ENCODE measurements around the gene PER3. TPM values are rescaled to one million over a fixed set of nuclear protein-coding genes. Genes with fewer than 3 reads are reported as not detected.

PER3 gene
- total RNA-seq, 2 experiments from 2014 or later, result 3.2 to 4.1 TPM

DNA sequence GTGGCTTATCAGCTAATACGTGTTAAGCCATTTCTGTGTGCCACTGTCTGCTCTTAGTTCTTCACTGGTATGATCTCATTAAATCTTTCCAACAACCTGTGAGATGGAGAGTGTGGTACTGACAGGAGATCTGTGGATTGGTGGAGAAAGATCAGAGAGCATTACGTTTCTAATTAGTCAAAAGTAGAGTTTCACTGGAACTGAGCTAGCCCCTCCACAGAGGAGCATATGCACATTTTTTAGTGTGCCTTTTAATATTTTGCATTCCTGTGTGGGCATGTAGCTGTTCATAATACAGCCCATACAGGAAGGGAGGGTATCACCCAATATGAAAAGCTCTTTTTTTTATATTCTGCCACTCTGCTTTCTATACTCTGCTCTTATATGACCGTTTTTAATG is 37.2 kb downstream of the PER3 start:
- Mint-ChIP-seq H3K4me3 (no peak overlapping the region), H3K27ac (no peak overlapping the region), H3K36me3 (no peaks in the 10 kb centered on the region), H3K9me3 (ENCODE audit: low read depth) (no peaks in the 10 kb centered on the region), H3K4me1 (peaks cover under 1% of the 10 kb centered on the region), H3K27me3 (no peaks in the 10 kb centered on the region)
- ATAC-seq (no peak), DNase-seq (no peak)
- CTCF ChIA-PET, result interaction anchor here (0.7 to 1.9 kb wide), 2 partner anchors 52 to 68 kb away, joined by 3 to 6 read pairs; no protein-coding TSS in a partner anchor

DNA sequence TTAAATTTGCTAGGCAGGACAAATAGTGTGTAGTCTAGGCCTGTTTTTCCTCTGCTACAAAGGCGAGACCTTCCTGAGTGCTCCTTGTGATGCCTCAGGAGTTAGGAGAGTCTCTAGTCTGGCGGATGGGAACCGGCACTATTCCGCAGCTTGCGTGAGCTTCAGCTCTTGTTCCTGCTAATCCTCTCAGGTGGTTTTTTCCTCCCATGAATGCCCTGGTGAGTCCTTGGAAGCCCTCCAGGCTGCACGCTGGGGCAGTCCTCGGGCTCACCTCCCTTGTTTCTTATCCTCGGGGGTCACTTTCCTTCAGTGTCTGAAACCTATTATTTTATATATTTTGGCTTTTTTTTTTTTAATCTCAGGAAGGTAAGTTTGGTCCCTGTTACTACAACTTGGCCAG is 40.6 kb downstream of the PER3 start:
- Mint-ChIP-seq H3K4me3 (no peak overlapping the region), H3K9me3 (ENCODE audit: low read depth) (no peaks in the 10 kb centered on the region), H3K4me1 (peaks cover 7% of the 10 kb centered on the region), H3K36me3 (no peaks in the 10 kb centered on the region), H3K27ac (no peak overlapping the region), H3K27me3 (no peaks in the 10 kb centered on the region)
- no peak for DNase-seq
- CTCF ChIA-PET, result no interaction called here
- no peak for ATAC-seq

DNA sequence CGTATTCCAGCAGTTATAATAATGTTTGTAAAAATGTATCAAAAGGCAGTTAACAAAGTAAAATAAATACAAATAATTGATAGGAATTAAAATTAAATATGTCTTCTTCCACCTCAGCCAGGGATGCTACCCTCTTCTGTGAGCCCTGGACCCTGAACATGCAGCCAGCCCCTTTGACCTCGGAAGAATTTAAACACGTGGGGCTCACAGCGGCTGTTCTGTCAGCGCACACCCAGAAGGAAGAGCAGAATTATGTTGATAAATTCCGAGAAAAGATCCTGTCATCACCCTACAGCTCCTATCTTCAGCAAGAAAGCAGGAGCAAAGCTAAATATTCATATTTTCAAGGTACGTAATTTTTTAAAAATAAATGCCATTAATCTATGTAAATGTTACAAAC is 42.3 kb downstream of the PER3 start:
- ATAC-seq (no peak), DNase-seq (no peak)
- Mint-ChIP-seq H3K36me3 (peaks cover 3% of the 10 kb centered on the region), H3K27ac (no peak overlapping the region), H3K27me3 (no peaks in the 10 kb centered on the region), H3K4me3 (peak overlapping the region; percentile 87), H3K4me1 (peaks cover 15% of the 10 kb centered on the region), H3K9me3 (ENCODE audit: low read depth) (no peaks in the 10 kb centered on the region)
- CTCF ChIA-PET, result no interaction called here

DNA sequence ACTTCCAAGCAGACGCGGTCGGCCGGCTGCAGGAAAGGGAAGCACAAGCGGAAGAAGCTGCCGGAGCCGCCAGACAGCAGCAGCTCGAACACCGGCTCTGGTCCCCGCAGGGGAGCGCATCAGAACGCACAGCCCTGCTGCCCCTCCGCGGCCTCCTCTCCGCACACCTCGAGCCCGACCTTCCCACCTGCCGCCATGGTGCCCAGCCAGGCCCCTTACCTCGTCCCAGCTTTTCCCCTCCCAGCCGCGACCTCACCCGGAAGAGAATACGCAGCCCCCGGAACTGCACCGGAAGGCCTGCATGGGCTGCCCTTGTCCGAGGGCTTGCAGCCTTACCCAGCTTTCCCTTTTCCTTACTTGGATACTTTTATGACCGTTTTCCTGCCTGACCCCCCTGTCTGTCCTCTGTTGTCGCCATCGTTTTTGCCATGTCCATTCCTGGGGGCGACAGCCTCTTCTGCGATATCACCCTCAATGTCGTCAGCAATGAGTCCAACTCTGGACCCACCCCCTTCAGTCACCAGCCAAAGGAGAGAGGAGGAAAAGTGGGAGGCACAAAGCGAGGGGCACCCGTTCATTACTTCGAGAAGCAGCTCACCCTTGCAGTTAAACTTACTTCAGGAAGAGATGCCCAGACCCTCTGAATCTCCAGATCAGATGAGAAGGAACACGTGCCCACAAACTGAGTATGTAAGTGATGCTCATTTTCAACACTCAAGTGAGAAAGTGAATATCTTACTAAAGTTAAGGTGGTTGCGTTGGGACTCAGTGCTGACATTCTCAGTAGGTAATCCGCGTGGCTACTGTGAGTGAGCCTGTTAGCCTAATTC is 43.2 kb downstream of the PER3 start:
- H3K4me3 Mint-ChIP-seq, result peak overlapping the region; percentile 87
- H3K36me3 Mint-ChIP-seq, result peaks cover 3% of the 10 kb centered on the region
- no peaks in the 10 kb centered on the region for H3K27me3 Mint-ChIP-seq
- H3K27ac Mint-ChIP-seq, result peak overlapping the region; percentile 91
- peaks cover 16% of the 10 kb centered on the region for H3K4me1 Mint-ChIP-seq
- ATAC-seq (peak; percentile 80), DNase-seq (peak; percentile 57)
- CTCF ChIA-PET, result interaction anchor here (0.8 kb wide), 1 partner anchor 93 kb away, joined by 3 read pairs; no protein-coding TSS in a partner anchor
- no peaks in the 10 kb centered on the region for H3K9me3 Mint-ChIP-seq (ENCODE audit: low read depth)

DNA sequence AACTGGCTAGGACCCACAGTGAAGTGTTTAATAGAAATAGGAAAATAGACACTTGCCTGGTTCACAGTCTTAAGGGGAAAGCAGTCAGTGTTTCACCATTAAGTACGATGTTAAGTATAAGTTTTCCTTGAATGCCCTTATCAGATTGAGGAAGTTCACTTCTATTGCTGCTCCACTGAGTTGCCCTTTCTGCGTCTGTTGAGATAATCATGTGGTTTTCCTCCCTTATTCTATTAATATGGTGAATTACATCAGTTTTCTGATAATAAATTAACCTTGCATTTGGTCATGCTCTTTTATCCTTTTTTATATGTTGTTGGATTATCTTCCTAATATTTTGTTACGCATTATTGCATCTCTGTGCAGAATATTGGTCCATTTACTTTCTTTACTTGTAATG is 47.4 kb downstream of the PER3 start:
- H3K36me3 Mint-ChIP-seq, result peaks cover 6% of the 10 kb centered on the region
- ATAC-seq (no peak), DNase-seq (no peak)
- H3K9me3 Mint-ChIP-seq (ENCODE audit: low read depth), result no peaks in the 10 kb centered on the region
- no peak overlapping the region for H3K4me3 Mint-ChIP-seq
- H3K27me3 Mint-ChIP-seq, result no peaks in the 10 kb centered on the region
- H3K27ac Mint-ChIP-seq, result no peak overlapping the region
- CTCF ChIA-PET, result no interaction called here
- H3K4me1 Mint-ChIP-seq, result peaks cover 14% of the 10 kb centered on the region

DNA sequence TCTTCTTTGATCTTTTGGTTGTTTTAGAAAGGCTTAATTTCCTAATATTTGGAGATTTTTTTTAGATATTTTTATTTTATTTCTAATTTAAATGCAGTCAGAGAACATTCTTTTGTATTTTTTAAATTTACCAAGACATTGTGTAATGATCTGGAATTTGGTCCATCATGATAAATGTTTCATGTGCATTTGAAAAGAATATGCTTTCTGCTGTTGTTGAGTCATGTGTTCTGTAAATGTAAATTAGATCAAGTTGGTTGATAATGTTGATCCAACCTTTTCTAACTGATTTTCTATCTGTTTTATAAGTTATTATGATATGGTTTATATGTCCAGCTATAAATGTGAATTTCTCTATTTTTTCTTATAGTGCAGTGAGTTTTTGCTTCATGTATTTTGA is 48.9 kb downstream of the PER3 start:
- no peak overlapping the region for H3K27ac Mint-ChIP-seq
- no peak for DNase-seq
- peaks cover 17% of the 10 kb centered on the region for H3K36me3 Mint-ChIP-seq
- peaks cover 14% of the 10 kb centered on the region for H3K4me1 Mint-ChIP-seq
- ATAC-seq, result no peak
- CTCF ChIA-PET, result interaction anchor here (0.7 kb wide), 1 partner anchor 10 kb away, joined by 3 read pairs; no protein-coding TSS in a partner anchor
- H3K4me3 Mint-ChIP-seq, result no peak overlapping the region
- peaks cover 2% of the 10 kb centered on the region for H3K9me3 Mint-ChIP-seq (ENCODE audit: low read depth)
- H3K27me3 Mint-ChIP-seq, result no peaks in the 10 kb centered on the region

DNA sequence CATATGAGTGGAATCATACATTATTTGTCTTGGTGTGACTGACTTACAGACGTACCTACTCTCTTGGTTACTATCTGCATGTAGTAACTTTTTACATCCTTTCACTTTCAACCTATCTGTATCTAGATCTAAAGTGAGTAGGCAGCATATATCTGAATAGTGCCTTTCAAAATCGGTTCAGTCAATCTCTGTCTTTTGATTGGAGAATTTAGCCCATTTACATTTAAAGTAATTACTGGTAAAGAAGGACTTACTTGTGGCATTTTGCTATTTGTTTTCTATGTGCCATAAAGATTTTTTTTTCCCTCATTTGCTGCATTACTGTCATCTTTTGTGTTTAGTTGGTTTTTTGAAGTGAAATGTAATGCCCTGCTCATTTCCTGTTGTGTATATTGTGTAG is 54.6 kb downstream of the PER3 start:
- no peaks in the 10 kb centered on the region for H3K27me3 Mint-ChIP-seq
- CTCF ChIA-PET, result no interaction called here

DNA sequence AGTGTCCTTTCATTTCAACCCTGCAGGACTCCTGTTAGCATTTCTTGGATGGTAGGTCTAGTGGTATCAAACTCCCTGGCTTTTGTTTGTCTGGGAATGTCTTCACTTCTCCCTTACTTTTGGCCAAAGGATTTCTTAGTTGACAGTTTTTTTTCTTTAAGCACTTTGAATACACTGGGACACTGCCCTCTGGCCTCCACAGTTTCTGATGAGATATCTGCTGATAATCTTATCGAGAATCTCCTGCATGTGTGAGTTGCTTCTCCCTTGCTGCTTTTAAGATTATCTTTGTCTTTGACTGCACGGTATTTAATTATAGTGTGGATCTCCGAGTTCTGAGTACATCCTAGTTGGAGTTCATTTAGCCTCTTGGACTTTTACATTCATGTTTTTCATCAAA is 55.4 kb downstream of the PER3 start:
- Mint-ChIP-seq H3K27me3 (no peaks in the 10 kb centered on the region), H3K4me3 (no peak overlapping the region), H3K9me3 (ENCODE audit: low read depth) (peaks cover 12% of the 10 kb centered on the region), H3K36me3 (peaks cover 38% of the 10 kb centered on the region), H3K4me1 (peaks cover 9% of the 10 kb centered on the region), H3K27ac (no peak overlapping the region)
- DNase-seq (no peak), ATAC-seq (no peak)
- CTCF ChIA-PET, result no interaction called here

More for the DNA sequence above, 54.6 kb downstream of the PER3 start:
- no peak overlapping the region for H3K4me3 Mint-ChIP-seq
- no peak overlapping the region for H3K27ac Mint-ChIP-seq
- peaks cover 9% of the 10 kb centered on the region for H3K4me1 Mint-ChIP-seq
- H3K9me3 Mint-ChIP-seq (ENCODE audit: low read depth), result peaks cover 12% of the 10 kb centered on the region
- ATAC-seq, result no peak
- H3K36me3 Mint-ChIP-seq, result peaks cover 38% of the 10 kb centered on the region
- no peak for DNase-seq

DNA sequence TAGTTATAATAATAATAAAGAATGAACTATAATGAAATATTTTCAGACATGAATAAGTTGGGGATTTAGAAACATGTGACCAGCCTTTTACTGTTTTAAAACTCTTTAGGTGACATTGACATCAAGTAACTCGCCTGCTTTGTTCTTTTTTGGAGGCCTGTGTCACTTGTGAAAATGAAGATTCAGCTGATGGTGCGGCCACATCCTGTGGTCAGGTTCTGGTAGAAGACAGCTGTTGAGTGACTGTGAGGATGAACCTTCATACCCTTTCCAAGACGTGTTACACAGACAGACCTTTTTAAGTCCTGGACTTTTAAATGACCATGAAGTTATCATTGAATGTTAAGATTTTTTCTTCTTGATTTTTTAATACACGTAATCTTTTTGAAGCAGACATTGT is 58.4 kb downstream of the PER3 start:
- peaks cover 11% of the 10 kb centered on the region for H3K9me3 Mint-ChIP-seq (ENCODE audit: low read depth)
- H3K36me3 Mint-ChIP-seq, result peaks cover 28% of the 10 kb centered on the region
- CTCF ChIA-PET, result interaction anchor here (1.3 to 1.5 kb wide), 2 partner anchors 8 to 30 kb away, joined by 3 to 4 read pairs; no protein-coding TSS in a partner anchor
- ATAC-seq, result peak; percentile 70
- H3K4me1 Mint-ChIP-seq, result peaks cover 9% of the 10 kb centered on the region
- H3K4me3 Mint-ChIP-seq, result no peak overlapping the region
- no peaks in the 10 kb centered on the region for H3K27me3 Mint-ChIP-seq
- peak; percentile 85 for DNase-seq
- peak overlapping the region; percentile 72 for H3K27ac Mint-ChIP-seq

DNA sequence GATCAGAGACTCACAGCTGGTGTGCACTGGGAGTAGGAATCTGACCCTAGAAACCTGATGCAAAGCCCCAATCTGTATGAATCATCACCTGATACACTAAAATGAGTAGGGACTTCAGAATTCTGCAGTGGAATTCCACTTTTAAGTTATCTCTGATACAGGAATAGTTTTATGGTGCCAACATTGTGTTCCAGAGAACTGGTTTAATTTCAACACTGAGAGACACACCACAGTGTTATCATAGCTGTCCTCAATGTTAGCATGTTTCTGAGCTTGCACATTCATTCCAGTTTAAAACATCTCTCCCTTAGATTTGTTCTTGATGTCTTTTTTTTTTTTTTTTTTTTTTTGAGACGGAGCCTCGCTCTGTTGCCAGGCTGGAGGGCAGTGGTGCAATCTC is 61.7 kb downstream of the PER3 start:
- peaks cover 9% of the 10 kb centered on the region for H3K4me1 Mint-ChIP-seq
- peaks cover 3% of the 10 kb centered on the region for H3K36me3 Mint-ChIP-seq
- CTCF ChIA-PET, result interaction anchor here (1.2 kb wide), 1 partner anchor 93 kb away, joined by 3 read pairs; no protein-coding TSS in a partner anchor
- H3K27ac Mint-ChIP-seq, result no peak overlapping the region
- no peak for ATAC-seq
- DNase-seq, result no peak
- no peaks in the 10 kb centered on the region for H3K9me3 Mint-ChIP-seq (ENCODE audit: low read depth)
- no peak overlapping the region for H3K4me3 Mint-ChIP-seq
- peaks cover 3% of the 10 kb centered on the region for H3K27me3 Mint-ChIP-seq

DNA sequence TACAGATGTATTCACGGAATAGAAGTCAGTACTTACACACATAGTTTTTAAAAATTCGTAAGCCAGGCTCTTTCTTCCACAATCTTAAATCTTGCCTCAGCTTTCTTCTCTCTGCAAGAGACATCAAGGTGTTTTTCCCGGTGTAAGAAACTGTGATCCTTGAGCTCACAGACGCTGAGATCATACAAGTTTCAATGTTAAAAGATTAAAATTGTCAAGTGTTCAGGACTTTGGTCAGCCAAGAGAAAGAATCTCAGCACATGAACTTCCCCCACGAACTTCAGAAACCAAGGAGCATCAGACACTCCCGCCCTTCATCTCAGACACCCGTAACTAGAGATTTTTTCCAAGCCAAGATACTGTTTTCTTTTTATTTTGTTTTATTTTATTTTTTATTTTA is 62.6 kb downstream of the PER3 start:
- CTCF ChIA-PET, result interaction anchor here (1.2 kb wide), 1 partner anchor 94 kb away, joined by 3 read pairs; no protein-coding TSS in a partner anchor
- peaks cover 5% of the 10 kb centered on the region for H3K27me3 Mint-ChIP-seq
- no peaks in the 10 kb centered on the region for H3K36me3 Mint-ChIP-seq
- H3K4me1 Mint-ChIP-seq, result peaks cover 9% of the 10 kb centered on the region
- H3K4me3 Mint-ChIP-seq, result no peak overlapping the region
- ATAC-seq, result no peak
- H3K27ac Mint-ChIP-seq, result no peak overlapping the region
- DNase-seq, result no peak
- no peaks in the 10 kb centered on the region for H3K9me3 Mint-ChIP-seq (ENCODE audit: low read depth)

DNA sequence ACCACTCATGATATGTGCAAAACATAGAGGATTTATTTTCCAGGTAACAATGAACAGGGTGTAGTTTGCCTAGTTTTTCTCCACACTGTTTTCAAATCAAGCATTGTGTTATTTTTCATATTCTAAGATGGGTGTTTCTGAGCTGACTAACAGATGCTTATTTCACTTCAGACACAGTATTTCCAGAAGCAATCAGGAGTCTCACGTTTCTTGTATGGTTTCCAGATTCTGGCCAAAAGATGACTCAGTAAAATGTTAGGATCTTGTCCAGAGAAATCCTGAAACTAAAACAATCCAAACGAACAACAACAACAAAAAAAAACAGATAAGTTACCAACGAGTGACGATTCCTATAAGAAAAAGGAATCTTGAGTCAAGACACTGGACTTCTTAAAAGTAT is 63.5 kb downstream of the PER3 start:
- CTCF ChIA-PET, result no interaction called here
- H3K27me3 Mint-ChIP-seq, result peaks cover 7% of the 10 kb centered on the region
- peaks cover 7% of the 10 kb centered on the region for H3K4me1 Mint-ChIP-seq
- no peaks in the 10 kb centered on the region for H3K36me3 Mint-ChIP-seq
- H3K27ac Mint-ChIP-seq, result no peak overlapping the region
- ATAC-seq, result no peak
- no peak overlapping the region for H3K4me3 Mint-ChIP-seq
- no peaks in the 10 kb centered on the region for H3K9me3 Mint-ChIP-seq (ENCODE audit: low read depth)
- DNase-seq, result no peak

DNA sequence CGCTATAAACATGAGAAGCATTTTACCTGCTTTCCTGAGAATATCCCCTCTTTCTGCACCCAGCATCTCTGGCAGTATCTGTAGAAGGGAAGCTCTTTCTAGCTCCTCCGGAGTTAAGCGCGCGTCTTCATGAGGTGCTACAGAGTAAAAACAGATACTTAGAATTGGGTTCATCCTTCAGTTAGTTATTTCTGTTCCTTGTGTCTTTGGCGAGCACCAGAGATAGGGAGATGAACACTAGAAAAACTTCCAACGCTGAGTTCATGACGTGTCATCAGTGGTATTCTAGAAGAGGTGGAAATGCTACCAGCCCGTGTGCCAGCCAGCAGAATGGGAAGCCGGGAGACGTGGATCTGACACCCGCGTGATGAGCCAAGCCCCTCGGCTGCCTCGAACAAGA is 66.7 kb downstream of the PER3 start:
- Mint-ChIP-seq H3K27me3 (peaks cover 15% of the 10 kb centered on the region), H3K4me1 (no peaks in the 10 kb centered on the region), H3K27ac (no peak overlapping the region), H3K36me3 (no peaks in the 10 kb centered on the region), H3K4me3 (no peak overlapping the region), H3K9me3 (ENCODE audit: low read depth) (no peaks in the 10 kb centered on the region)
- ATAC-seq (no peak), DNase-seq (no peak)
- CTCF ChIA-PET, result interaction anchor here (1.0 kb wide), 1 partner anchor 40 kb away, joined by 3 read pairs; no protein-coding TSS in a partner anchor
